ENCODE results near the gene ZNF302.
"Not testable (repeated sequence)": the region's sequence is repeated elsewhere in the genome, so short reads cannot be mapped to it uniquely, and the experiment has no call there.

ZNF302 gene

GRCh38 chr19:34671972-34672371 is 5.5 kb upstream of the ZNF302 start:
- DNase-seq (ENCODE audit: low read depth), result no peak

GRCh38 chr19:34673590-34673989 is 3.9 kb upstream of the ZNF302 start:
- no peak for DNase-seq (ENCODE audit: low read depth)

- no peak for DNase-seq (ENCODE audit: low read depth)
Measured at GRCh38 chr19:34675250-34675649, 2.2 kb upstream of the ZNF302 start.

- DNase-seq (ENCODE audit: low read depth), result no peak
Measured at GRCh38 chr19:34675919-34676318, 1.6 kb upstream of the ZNF302 start.

GRCh38 chr19:34676697-34677385 is 637 bp upstream of the ZNF302 start, which contains the start of gene SCGB2B2:
Gene SCGB2B2 (minus strand): TSS chr19:34677159. CDS start chr19:34594563, 82,596 bp downstream.
- no peak for DNase-seq (ENCODE audit: low read depth)

- no peak for DNase-seq (ENCODE audit: low read depth)
Measured at GRCh38 chr19:34678085-34678412, 571 bp downstream of the ZNF302 start.

- DNase-seq (ENCODE audit: low read depth), result no peak
Measured at GRCh38 chr19:34678421-34678820, 943 bp downstream of the ZNF302 start.

GRCh38 chr19:34681478-34681877 is 4.0 kb downstream of the ZNF302 start:
- DNase-seq (ENCODE audit: low read depth), result no peak

- not testable (repeated sequence) for DNase-seq (ENCODE audit: low read depth)
Measured at GRCh38 chr19:34685266-34685665, 7.8 kb downstream of the ZNF302 start.

- DNase-seq (ENCODE audit: low read depth), result no peak
Measured at GRCh38 chr19:34686455-34686854, 9.0 kb downstream of the ZNF302 start.

GRCh38 chr19:34687348-34687747 is 9.9 kb downstream of the ZNF302 start:
- DNase-seq (ENCODE audit: low read depth), result no peak

- DNase-seq (ENCODE audit: low read depth), result no peak
Measured at GRCh38 chr19:34688592-34688991, 11.1 kb downstream of the ZNF302 start.

- no peak for DNase-seq (ENCODE audit: low read depth)
Measured at GRCh38 chr19:34690372-34690771, 12.9 kb downstream of the ZNF302 start.

GRCh38 chr19:34692549-34692948 is 15.1 kb downstream of the ZNF302 start:
- no peak for DNase-seq (ENCODE audit: low read depth)

- no peak for DNase-seq (ENCODE audit: low read depth)
Measured at GRCh38 chr19:34707661-34708060, 30.2 kb downstream of the ZNF302 start.

- DNase-seq (ENCODE audit: low read depth), result no peak
Measured at GRCh38 chr19:34711890-34712289, 34.4 kb downstream of the ZNF302 start.

GRCh38 chr19:34712395-34713261 is 35.1 kb downstream of the ZNF302 start:
- peak; percentile 57 for DNase-seq (ENCODE audit: low read depth)

- DNase-seq (ENCODE audit: low read depth), result no peak
Measured at GRCh38 chr19:34713262-34713637, 35.8 kb downstream of the ZNF302 start.

- no peak for DNase-seq (ENCODE audit: low read depth)
Measured at GRCh38 chr19:34715357-34715756, 37.9 kb downstream of the ZNF302 start.

- no peak for DNase-seq (ENCODE audit: low read depth)
Measured at GRCh38 chr19:34722353-34722752, 44.9 kb downstream of the ZNF302 start.

GRCh38 chr19:34725400-34725799 is 47.9 kb downstream of the ZNF302 start:
- DNase-seq (ENCODE audit: low read depth), result no peak

GRCh38 chr19:34731019-34731829 is 53.7 kb downstream of the ZNF302 start:
- DNase-seq (ENCODE audit: low read depth), result no peak

- DNase-seq (ENCODE audit: low read depth), result no peak
Measured at GRCh38 chr19:34731964-34732363, 54.5 kb downstream of the ZNF302 start.
